ENCODE results near the gene LETM1.
"Not testable (repeated sequence)": the region's sequence is repeated elsewhere in the genome, so short reads cannot be mapped to it uniquely, and the experiment has no call there.

Gene LETM1

GRCh38 chr4:1854752-1855151, 1.2 kb downstream of the LETM1 start:
- peak overlapping the region; percentile 74 for H3K4me3 ChIP-seq (ENCODE audit: low read depth, low read length)
- no peak for TF ChIP-seq CTCF (IDR thresholded peaks at IDR 0.05; ENCODE audit: borderline replicate concordance, insufficient read depth, low read depth, low read length)

- no peak overlapping the region for H3K4me3 ChIP-seq (ENCODE audit: low read depth, low read length)
- no peak for TF ChIP-seq CTCF (IDR thresholded peaks at IDR 0.05; ENCODE audit: borderline replicate concordance, insufficient read depth, low read depth, low read length)
These were observed 2.9 kb downstream of the LETM1 start for GRCh38 chr4:1852904-1853623.

- TF ChIP-seq CTCF (IDR thresholded peaks at IDR 0.05; ENCODE audit: borderline replicate concordance, insufficient read depth, low read depth, low read length): no peak
- no peak overlapping the region for H3K4me3 ChIP-seq (ENCODE audit: low read depth, low read length)
These were observed 4.2 kb downstream of the LETM1 start for GRCh38 chr4:1851575-1852410.

- H3K4me3 ChIP-seq (ENCODE audit: low read depth, low read length): no peak overlapping the region
- TF ChIP-seq CTCF (IDR thresholded peaks at IDR 0.05; ENCODE audit: borderline replicate concordance, insufficient read depth, low read depth, low read length): no peak
These were observed 4.8 kb downstream of the LETM1 start for GRCh38 chr4:1851160-1851559.

- no peak for TF ChIP-seq CTCF (IDR thresholded peaks at IDR 0.05; ENCODE audit: borderline replicate concordance, insufficient read depth, low read depth, low read length)
These were observed 5.7 kb downstream of the LETM1 start for GRCh38 chr4:1850276-1850675.

GRCh38 chr4:1846580-1846979, 9.4 kb downstream of the LETM1 start:
- H3K4me3 ChIP-seq (ENCODE audit: low read depth, low read length): no peak overlapping the region
- no peak for TF ChIP-seq CTCF (IDR thresholded peaks at IDR 0.05; ENCODE audit: borderline replicate concordance, insufficient read depth, low read depth, low read length)

More at GRCh38 chr4:1850276-1850675, 5.7 kb downstream of the LETM1 start:
- no peak overlapping the region for H3K4me3 ChIP-seq (ENCODE audit: low read depth, low read length)

- H3K4me3 ChIP-seq (ENCODE audit: low read depth, low read length): not testable (repeated sequence)
These were observed 11.3 kb downstream of the LETM1 start for GRCh38 chr4:1844618-1845017.
